GM23338 (cell line): Measurements from ENCODE around the gene CCNT2. TPM values are rescaled to one million over a fixed set of nuclear protein-coding genes. Genes with fewer than 3 reads are reported as not detected.

Experiments
- ATAC-seq: fragments of 200-7000 bp; cut with Tn5 transposase; 3 replicates; pipeline ENCODE4 v1.9.1; 2020
- DNase-seq: peaks from one replicate; pipeline ENCODE4 v3.0.0-alpha.2; 2015; ENCODE audit warnings: low spot score
- H2AFZ ChIP-seq: fragments of 200-600 bp; sonication (generic); 2 replicates; pipeline ENCODE4 v1.8.0; 2016; ENCODE audit warnings: antibody characterized with exemption, mild to moderate bottlenecking, moderate library complexity
- H3F3A ChIP-seq: fragments of 200-600 bp; sonication (generic); replicated peaks from 2 replicates; pipeline ENCODE4 v1.8.0; 2017; ENCODE audit warnings: antibody characterized with exemption, mixed run types, low read depth
- H3K27ac ChIP-seq: fragments of 200-600 bp; sonication (generic); 2 replicates; pipeline ENCODE4 v1.6.1; 2016; ENCODE audit warnings: low read depth
- H3K27me3 ChIP-seq: fragments of 200-600 bp; sonication (generic); 2 replicates; pipeline ENCODE4 v1.8.0; 2016; ENCODE audit warnings: mild to moderate bottlenecking, mixed run types, moderate library complexity; ENCODE audit not compliant: insufficient read depth
- H3K36me3 ChIP-seq: fragments of 200-600 bp; sonication (generic); 2 replicates; pipeline ENCODE4 v1.8.0; 2016; ENCODE audit warnings: mild to moderate bottlenecking; ENCODE audit not compliant: insufficient read depth
- H3K4me1 ChIP-seq: fragments of 200-600 bp; sonication (generic); 2 replicates; pipeline ENCODE4 v1.8.0; 2016; ENCODE audit warnings: mild to moderate bottlenecking, moderate library complexity; ENCODE audit not compliant: insufficient read depth
- H3K4me2 ChIP-seq: fragments of 200-600 bp; sonication (generic); 2 replicates; pipeline ENCODE4 v1.7.1; 2017; ENCODE audit warnings: mixed run types
- H3K4me3 ChIP-seq: fragments of 200-600 bp; sonication (generic); 2 replicates; pipeline ENCODE4 v1.6.1; 2016; ENCODE audit warnings: mixed run types
- H3K79me2 ChIP-seq: fragments of 200-600 bp; sonication (generic); replicated peaks from 2 replicates; pipeline ENCODE4 v1.8.0; 2017; ENCODE audit warnings: mild to moderate bottlenecking; ENCODE audit not compliant: insufficient read depth
- H3K9me2 ChIP-seq: fragments of 200-600 bp; sonication (generic); 2 replicates; pipeline ENCODE4 v1.8.0; 2017; ENCODE audit not compliant: insufficient read depth
- H4K20me1 ChIP-seq: fragments of 200-600 bp; sonication (generic); replicated peaks from 2 replicates; pipeline ENCODE4 v1.8.0; 2017; ENCODE audit warnings: mild to moderate bottlenecking; ENCODE audit not compliant: insufficient read depth
- H3K27ac Mint-ChIP-seq: 2 replicates; pipeline ENCODE4 v1.8.0; 2020; ENCODE audit warnings: inconsistent platforms, mild to moderate bottlenecking, moderate library complexity, mixed read lengths
- H3K27me3 Mint-ChIP-seq: 3 replicates; pipeline ENCODE4 v1.8.0; 2022; ENCODE audit warnings: low read depth, mild to moderate bottlenecking, moderate library complexity, mixed read lengths, inconsistent platforms; ENCODE audit not compliant: insufficient read depth, poor library complexity
- H3K36me3 Mint-ChIP-seq: 3 replicates; pipeline ENCODE4 v1.8.0; 2021; ENCODE audit warnings: low read depth, mild to moderate bottlenecking, inconsistent platforms, moderate library complexity, mixed read lengths
- H3K4me1 Mint-ChIP-seq: 3 replicates; pipeline ENCODE4 v1.8.0; 2020; ENCODE audit warnings: mild to moderate bottlenecking, inconsistent platforms, mixed read lengths
- H3K4me3 Mint-ChIP-seq: 3 replicates; pipeline ENCODE4 v1.8.0; 2021; ENCODE audit warnings: moderate library complexity, mild to moderate bottlenecking, inconsistent platforms, mixed read lengths
- H3K9me3 Mint-ChIP-seq: 3 replicates; pipeline ENCODE4 v1.8.0; 2020; ENCODE audit warnings: moderate library complexity, mild to moderate bottlenecking, inconsistent platforms, mixed read lengths
- CREB1 ChIP-seq: fragments of 250-450 bp; sonication (Bioruptor Pico); IDR thresholded peaks from 2 replicates; pipeline ENCODE4 v1.5.0; 2020; ENCODE audit warnings: low read depth, mild to moderate bottlenecking, moderate library complexity
- EZH2 ChIP-seq: fragments of 200-600 bp; sonication (generic); IDR thresholded peaks from one replicate; pipeline ENCODE4 v1.8.0; 2017; ENCODE audit warnings: antibody characterized with exemption, mild to moderate bottlenecking, low read depth; ENCODE audit not compliant: unreplicated experiment
- EZH2phosphoT487 ChIP-seq: fragments of 200-600 bp; sonication (generic); IDR thresholded peaks from one replicate; pipeline ENCODE4 v1.8.1; 2018; ENCODE audit warnings: antibody characterized with exemption; ENCODE audit not compliant: unreplicated experiment
- JUNB ChIP-seq: IDR thresholded peaks from one replicate; pipeline ENCODE4 v1.6.1; 2016; ENCODE audit warnings: antibody characterized with exemption; ENCODE audit not compliant: unreplicated experiment
- NANOG ChIP-seq: IDR thresholded peaks from 2 replicates; pipeline ENCODE4 v1.6.1; 2016; ENCODE audit warnings: antibody characterized with exemption, borderline replicate concordance
- POLR2AphosphoS5 ChIP-seq: IDR thresholded peaks from 2 replicates; pipeline ENCODE4 v1.6.1; 2016; ENCODE audit warnings: antibody characterized with exemption, low read depth
- STAT1 ChIP-seq: IDR thresholded peaks from one replicate; pipeline ENCODE4 v1.6.1; 2016; ENCODE audit warnings: antibody characterized with exemption; ENCODE audit not compliant: unreplicated experiment
- ZNF114 ChIP-seq: fragments of 250-450 bp; sonication (Bioruptor Pico); IDR thresholded peaks from 2 replicates; pipeline ENCODE4 v1.5.0; 2020; ENCODE audit warnings: mild to moderate bottlenecking, moderate library complexity
- ZNF331 ChIP-seq: fragments of 250-450 bp; sonication (Bioruptor Pico); IDR thresholded peaks from 2 replicates; pipeline ENCODE4 v1.5.0; 2020; ENCODE audit warnings: low read depth, mild to moderate bottlenecking, moderate library complexity
- polyA plus RNA-seq: library from polyadenylated mRNA; unstranded; fragments of >200 nt; fragmentation: Nextera tagmentation; extraction: Ambion mirVana; gene quantifications from 2 replicates; pipeline ENCODE4 v1.2.1, GENCODE V29; 2016
- total RNA-seq: library from RNA; depleted of rRNA; stranded (reverse); fragments of >200 nt; shearing (Covaris generic); gene quantifications from 2 replicates; pipeline ENCODE4 v1.2.3, GENCODE V29; 2014
- TF ChIP-seq, protein P1 (sequence below), 2 experiments: fragments of 200-600 bp in 1 of 2; sonication (generic) in 1 of 2; conservative IDR thresholded peaks; 2 replicates each; pipeline versions ENCODE4 v1.5.1 to v1.6.1; 2016 to 2017; ENCODE audit warnings: antibody characterized with exemption in 2 of 2, low read depth in 2 of 2, mild to moderate bottlenecking in 2 of 2, moderate library complexity in 1 of 2
- TF ChIP-seq, protein P2 (sequence below): IDR thresholded peaks from one replicate; pipeline ENCODE4 v1.6.1; 2018; ENCODE audit warnings: antibody characterized with exemption; ENCODE audit not compliant: unreplicated experiment
- TF ChIP-seq, protein P3 (sequence below): IDR thresholded peaks from 2 replicates; pipeline ENCODE4 v1.6.1; 2016; ENCODE audit warnings: antibody characterized with exemption
- TF ChIP-seq, protein P4 (sequence below): fragments of 250-450 bp; sonication (Bioruptor Pico); IDR thresholded peaks from 2 replicates; pipeline ENCODE4 v1.5.0; 2020; ENCODE audit warnings: mild to moderate bottlenecking, moderate library complexity

CCNT2 gene
- total and polyA plus RNA-seq, 2 experiments from 2014 or later = 22.5 to 46.5 TPM

DNA sequence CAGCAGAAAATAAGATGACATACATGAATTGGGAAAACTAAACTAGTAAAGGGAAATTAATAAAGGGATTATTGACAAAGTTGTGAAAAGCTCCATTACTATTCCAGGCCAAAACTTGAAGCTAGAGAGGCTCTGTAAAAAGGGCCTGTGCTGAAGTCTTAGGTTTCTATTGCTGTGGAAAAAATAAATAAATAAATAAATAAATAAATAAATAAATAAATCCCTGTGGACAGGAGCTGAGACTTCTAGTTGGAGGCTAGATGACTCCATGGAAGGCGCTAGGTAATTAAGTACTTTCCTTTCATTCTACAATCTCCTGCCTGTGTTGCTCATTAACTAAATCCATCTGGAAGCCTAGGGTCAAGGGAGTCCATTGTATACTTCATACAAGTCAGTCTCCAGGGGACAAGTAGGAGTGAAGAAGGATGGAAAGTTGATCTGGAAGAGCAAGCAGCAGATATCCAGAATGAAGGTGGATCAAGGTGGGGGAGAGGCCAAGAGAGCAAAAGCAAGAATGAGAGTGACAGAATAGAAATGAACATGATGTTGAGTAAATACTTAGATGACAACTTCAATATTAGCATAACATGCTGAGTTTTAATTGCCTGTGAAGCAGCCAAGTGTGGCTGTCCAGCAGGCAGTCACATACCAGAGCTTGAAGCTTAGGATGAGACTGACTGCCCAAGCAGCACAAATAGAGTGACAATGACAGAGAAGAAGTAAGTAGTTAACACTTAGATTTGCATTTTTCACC lies 26.2 kb upstream of the CCNT2 start:
- no peak overlapping the region for H3K27ac Mint-ChIP-seq
- TF ChIP-seq, protein P1, sequence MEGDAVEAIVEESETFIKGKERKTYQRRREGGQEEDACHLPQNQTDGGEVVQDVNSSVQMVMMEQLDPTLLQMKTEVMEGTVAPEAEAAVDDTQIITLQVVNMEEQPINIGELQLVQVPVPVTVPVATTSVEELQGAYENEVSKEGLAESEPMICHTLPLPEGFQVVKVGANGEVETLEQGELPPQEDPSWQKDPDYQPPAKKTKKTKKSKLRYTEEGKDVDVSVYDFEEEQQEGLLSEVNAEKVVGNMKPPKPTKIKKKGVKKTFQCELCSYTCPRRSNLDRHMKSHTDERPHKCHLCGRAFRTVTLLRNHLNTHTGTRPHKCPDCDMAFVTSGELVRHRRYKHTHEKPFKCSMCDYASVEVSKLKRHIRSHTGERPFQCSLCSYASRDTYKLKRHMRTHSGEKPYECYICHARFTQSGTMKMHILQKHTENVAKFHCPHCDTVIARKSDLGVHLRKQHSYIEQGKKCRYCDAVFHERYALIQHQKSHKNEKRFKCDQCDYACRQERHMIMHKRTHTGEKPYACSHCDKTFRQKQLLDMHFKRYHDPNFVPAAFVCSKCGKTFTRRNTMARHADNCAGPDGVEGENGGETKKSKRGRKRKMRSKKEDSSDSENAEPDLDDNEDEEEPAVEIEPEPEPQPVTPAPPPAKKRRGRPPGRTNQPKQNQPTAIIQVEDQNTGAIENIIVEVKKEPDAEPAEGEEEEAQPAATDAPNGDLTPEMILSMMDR (conservative IDR thresholded peaks at IDR 0.05; ENCODE audit: low read depth in 2 of 2) = no peak
- TF ChIP-seq POLR2AphosphoS5 = no peak
- no peak for TF ChIP-seq NANOG
- TF ChIP-seq EZH2phosphoT487 = no peak
- no peak for TF ChIP-seq ZNF114 (CRISPR knock-in tag)
- no peak for TF ChIP-seq CREB1
- TF ChIP-seq EZH2 = no peak
- TF ChIP-seq ZNF331 (CRISPR knock-in tag) = no peak
- TF ChIP-seq, protein P2, sequence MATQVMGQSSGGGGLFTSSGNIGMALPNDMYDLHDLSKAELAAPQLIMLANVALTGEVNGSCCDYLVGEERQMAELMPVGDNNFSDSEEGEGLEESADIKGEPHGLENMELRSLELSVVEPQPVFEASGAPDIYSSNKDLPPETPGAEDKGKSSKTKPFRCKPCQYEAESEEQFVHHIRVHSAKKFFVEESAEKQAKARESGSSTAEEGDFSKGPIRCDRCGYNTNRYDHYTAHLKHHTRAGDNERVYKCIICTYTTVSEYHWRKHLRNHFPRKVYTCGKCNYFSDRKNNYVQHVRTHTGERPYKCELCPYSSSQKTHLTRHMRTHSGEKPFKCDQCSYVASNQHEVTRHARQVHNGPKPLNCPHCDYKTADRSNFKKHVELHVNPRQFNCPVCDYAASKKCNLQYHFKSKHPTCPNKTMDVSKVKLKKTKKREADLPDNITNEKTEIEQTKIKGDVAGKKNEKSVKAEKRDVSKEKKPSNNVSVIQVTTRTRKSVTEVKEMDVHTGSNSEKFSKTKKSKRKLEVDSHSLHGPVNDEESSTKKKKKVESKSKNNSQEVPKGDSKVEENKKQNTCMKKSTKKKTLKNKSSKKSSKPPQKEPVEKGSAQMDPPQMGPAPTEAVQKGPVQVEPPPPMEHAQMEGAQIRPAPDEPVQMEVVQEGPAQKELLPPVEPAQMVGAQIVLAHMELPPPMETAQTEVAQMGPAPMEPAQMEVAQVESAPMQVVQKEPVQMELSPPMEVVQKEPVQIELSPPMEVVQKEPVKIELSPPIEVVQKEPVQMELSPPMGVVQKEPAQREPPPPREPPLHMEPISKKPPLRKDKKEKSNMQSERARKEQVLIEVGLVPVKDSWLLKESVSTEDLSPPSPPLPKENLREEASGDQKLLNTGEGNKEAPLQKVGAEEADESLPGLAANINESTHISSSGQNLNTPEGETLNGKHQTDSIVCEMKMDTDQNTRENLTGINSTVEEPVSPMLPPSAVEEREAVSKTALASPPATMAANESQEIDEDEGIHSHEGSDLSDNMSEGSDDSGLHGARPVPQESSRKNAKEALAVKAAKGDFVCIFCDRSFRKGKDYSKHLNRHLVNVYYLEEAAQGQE = no peak
- no peak for TF ChIP-seq JUNB
- TF ChIP-seq STAT1 = no peak
- TF ChIP-seq, protein P3, sequence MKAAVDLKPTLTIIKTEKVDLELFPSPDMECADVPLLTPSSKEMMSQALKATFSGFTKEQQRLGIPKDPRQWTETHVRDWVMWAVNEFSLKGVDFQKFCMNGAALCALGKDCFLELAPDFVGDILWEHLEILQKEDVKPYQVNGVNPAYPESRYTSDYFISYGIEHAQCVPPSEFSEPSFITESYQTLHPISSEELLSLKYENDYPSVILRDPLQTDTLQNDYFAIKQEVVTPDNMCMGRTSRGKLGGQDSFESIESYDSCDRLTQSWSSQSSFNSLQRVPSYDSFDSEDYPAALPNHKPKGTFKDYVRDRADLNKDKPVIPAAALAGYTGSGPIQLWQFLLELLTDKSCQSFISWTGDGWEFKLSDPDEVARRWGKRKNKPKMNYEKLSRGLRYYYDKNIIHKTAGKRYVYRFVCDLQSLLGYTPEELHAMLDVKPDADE = no peak
- TF ChIP-seq, protein P4, sequence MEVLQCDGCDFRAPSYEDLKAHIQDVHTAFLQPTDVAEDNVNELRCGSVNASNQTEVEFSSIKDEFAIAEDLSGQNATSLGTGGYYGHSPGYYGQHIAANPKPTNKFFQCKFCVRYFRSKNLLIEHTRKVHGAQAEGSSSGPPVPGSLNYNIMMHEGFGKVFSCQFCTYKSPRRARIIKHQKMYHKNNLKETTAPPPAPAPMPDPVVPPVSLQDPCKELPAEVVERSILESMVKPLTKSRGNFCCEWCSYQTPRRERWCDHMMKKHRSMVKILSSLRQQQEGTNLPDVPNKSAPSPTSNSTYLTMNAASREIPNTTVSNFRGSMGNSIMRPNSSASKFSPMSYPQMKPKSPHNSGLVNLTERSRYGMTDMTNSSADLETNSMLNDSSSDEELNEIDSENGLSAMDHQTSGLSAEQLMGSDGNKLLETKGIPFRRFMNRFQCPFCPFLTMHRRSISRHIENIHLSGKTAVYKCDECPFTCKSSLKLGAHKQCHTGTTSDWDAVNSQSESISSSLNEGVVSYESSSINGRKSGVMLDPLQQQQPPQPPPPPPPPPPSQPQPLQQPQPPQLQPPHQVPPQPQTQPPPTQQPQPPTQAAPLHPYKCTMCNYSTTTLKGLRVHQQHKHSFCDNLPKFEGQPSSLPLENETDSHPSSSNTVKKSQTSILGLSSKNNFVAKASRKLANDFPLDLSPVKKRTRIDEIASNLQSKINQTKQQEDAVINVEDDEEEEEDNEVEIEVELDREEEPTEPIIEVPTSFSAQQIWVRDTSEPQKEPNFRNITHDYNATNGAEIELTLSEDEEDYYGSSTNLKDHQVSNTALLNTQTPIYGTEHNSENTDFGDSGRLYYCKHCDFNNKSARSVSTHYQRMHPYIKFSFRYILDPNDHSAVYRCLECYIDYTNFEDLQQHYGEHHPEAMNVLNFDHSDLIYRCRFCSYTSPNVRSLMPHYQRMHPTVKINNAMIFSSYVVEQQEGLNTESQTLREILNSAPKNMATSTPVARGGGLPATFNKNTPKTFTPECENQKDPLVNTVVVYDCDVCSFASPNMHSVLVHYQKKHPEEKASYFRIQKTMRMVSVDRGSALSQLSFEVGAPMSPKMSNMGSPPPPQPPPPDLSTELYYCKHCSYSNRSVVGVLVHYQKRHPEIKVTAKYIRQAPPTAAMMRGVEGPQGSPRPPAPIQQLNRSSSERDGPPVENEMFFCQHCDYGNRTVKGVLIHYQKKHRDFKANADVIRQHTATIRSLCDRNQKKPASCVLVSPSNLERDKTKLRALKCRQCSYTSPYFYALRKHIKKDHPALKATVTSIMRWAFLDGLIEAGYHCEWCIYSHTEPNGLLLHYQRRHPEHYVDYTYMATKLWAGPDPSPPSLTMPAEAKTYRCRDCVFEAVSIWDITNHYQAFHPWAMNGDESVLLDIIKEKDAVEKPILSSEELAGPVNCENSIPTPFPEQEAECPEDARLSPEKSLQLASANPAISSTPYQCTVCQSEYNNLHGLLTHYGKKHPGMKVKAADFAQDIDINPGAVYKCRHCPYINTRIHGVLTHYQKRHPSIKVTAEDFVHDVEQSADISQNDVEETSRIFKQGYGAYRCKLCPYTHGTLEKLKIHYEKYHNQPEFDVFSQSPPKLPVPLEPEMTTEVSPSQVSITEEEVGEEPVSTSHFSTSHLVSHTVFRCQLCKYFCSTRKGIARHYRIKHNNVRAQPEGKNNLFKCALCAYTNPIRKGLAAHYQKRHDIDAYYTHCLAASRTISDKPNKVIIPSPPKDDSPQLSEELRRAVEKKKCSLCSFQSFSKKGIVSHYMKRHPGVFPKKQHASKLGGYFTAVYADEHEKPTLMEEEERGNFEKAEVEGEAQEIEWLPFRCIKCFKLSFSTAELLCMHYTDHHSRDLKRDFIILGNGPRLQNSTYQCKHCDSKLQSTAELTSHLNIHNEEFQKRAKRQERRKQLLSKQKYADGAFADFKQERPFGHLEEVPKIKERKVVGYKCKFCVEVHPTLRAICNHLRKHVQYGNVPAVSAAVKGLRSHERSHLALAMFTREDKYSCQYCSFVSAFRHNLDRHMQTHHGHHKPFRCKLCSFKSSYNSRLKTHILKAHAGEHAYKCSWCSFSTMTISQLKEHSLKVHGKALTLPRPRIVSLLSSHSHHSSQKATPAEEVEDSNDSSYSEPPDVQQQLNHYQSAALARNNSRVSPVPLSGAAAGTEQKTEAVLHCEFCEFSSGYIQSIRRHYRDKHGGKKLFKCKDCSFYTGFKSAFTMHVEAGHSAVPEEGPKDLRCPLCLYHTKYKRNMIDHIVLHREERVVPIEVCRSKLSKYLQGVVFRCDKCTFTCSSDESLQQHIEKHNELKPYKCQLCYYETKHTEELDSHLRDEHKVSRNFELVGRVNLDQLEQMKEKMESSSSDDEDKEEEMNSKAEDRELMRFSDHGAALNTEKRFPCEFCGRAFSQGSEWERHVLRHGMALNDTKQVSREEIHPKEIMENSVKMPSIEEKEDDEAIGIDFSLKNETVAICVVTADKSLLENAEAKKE (CRISPR knock-in tag) = no peak

More for the DNA sequence above, 26.2 kb upstream of the CCNT2 start:
- H3K27me3 Mint-ChIP-seq = no peaks in the 10 kb centered on the region
- H4K20me1 ChIP-seq = no peaks in the 10 kb centered on the region
- no peaks in the 10 kb centered on the region for H3K9me3 Mint-ChIP-seq
- no peak overlapping the region for H3K4me2 ChIP-seq
- H3K4me1 ChIP-seq = no peaks in the 10 kb centered on the region
- DNase-seq (no peak), ATAC-seq (no peak)
- H3F3A ChIP-seq = no peaks in the 10 kb centered on the region
- no peak overlapping the region for H3K4me3 Mint-ChIP-seq
- H3K79me2 ChIP-seq = no peaks in the 10 kb centered on the region
- H3K4me3 ChIP-seq = no peak overlapping the region
- H3K27me3 ChIP-seq = no peaks in the 10 kb centered on the region
- no peaks in the 10 kb centered on the region for H3K4me1 Mint-ChIP-seq
- H2AFZ ChIP-seq = no peak overlapping the region
- H3K36me3 ChIP-seq = no peaks in the 10 kb centered on the region
- H3K27ac ChIP-seq = no peak overlapping the region
- H3K36me3 Mint-ChIP-seq = no peaks in the 10 kb centered on the region
- no peaks in the 10 kb centered on the region for H3K9me2 ChIP-seq
